Activated CD4-positive, alpha-beta T cell treated with anti-CD3 and anti-CD28 coated beads for 4 hours (primary cell): ENCODE results near the gene BPIFB2.
"Not testable (repeated sequence)": the region's sequence is repeated elsewhere in the genome, so short reads cannot be mapped to it uniquely, and the experiment has no call there.

Source experiments
- DNase-seq, 2 donors: peaks; one replicate each; pipeline ENCODE4 v3.0.0-alpha.2; 2020

The BPIFB2 gene

GRCh38 chr20:33042983-33043730, 35.7 kb downstream of the BPIFB2 start:
- DNase-seq = no peak

DNA sequence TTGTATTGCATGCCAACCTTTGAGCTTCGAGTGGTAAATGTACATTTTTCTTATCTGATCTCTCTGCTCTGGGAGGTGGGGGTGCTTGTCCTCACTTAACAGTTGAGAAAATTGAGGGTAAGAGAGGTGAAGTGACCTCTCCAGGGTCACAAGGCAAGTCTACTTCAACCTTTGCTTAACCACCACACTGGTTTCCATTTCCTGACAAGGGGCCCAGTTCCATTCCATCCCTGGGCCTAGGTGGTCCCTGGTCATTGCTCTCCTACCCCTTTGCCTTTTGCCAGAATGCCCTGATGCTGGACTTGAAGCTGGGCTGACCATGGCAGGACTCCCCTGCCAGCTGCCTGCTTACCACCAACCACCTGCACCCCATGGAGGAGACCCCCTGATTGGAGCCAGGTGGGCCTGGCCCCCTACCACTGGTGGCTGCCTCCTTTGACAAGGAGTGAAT, 36.3 kb downstream of the BPIFB2 start:
- DNase-seq = no peak

- not testable (repeated sequence) for DNase-seq
These were observed 37.7 kb downstream of the BPIFB2 start for GRCh38 chr20:33045129-33045721.

- no peak for DNase-seq
These were observed 38.9 kb downstream of the BPIFB2 start for GRCh38 chr20:33046412-33046811.

DNA sequence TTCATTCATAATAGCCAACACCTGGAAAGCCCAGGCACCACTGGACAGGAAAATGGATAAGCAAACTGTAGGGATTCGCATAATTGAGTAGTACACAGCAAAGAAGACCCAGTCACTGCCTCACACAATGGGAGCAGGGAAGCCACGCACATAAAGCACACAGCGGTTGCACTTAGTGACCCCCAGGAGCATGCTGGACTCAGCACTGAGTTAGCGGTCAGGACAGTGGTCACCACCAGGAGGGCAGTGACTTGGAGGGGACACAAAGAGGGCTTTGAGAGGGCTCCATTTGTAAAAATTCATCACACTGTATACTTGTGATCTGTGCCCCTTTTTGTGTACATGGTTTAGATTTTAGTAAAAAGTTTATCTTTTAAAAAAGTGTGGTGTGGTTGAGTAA, 43.8 kb downstream of the BPIFB2 start:
- no peak for DNase-seq

GRCh38 chr20:33053291-33054106, 46.0 kb downstream of the BPIFB2 start, which contains the start of gene BPIFB3:
TSS of gene BPIFB3 (plus strand) at chr20:33053903. CDS start at chr20:33055436, 1,533 bp downstream.
- DNase-seq = no peak

DNA sequence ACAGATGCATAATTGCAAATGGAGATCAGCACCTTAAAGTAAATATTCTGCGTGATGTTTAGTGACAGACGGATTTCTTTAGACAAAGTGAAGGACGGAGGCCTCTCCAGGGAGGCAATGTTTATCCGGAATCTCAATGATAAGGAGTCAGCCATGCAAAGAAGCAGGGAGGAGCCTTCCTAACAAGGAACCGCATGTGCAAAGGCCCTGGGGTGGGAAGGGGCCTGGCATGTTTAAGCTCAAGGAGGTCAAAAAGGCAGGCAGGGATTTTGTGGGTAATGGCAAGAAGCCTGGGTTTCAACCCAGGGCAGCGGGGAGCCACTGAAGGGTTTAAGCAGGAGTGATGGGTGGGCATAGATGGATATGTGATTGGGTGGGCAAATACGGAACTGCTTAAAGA, 46.9 kb downstream of the BPIFB2 start:
- no peak for DNase-seq

- no peak for DNase-seq
These were observed 47.3 kb downstream of the BPIFB2 start for GRCh38 chr20:33054791-33055190.

DNA sequence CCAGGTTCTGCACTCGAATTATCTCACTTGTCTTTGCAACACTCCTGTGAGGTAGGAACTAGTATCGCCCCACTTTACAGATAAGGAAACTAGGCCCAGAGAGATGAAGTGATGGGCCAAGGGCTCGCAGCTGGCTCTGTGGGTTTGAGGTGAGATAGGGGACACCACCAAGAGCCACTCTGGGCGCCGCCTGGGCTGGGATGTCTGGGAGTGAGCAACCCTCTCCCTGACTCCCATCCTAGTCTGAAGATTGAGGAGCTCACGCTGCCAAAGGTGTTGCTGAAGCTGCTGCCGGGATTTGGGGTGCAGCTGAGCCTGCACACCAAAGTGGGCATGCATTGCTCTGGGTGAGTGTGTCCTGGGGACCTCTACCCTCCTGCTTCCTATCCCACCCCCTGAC, 51.6 kb downstream of the BPIFB2 start:
- no peak for DNase-seq

DNA sequence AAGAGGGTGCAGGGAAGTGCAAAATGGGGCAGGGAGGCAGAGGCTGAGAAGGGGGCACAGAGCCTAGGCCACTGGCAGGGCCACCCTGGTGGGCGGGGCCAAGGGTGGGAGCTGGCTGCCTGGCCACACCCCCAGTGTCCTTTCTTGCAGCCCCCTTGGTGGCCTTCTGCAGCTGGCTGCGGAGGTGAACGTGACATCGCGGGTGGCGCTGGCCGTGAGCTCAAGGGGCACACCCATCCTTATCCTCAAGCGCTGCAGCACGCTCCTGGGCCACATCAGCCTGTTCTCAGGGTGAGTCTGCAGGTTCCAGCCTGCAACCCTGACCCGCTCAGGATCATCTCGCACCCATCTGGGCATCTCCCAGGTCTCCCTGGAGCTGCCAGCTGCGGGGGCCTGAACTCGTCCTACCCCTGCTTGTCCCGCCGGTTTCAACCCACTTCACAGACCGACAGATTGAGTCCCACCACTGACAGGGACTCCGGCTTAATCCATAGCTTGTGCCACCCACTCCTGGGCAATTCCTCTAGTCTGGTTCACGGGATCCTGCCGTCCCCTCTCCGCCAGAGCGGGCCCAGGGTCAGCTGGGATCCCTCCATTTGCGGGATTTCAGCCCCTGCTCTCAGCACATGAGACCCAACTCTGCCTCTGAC, 52.4 kb downstream of the BPIFB2 start:
- DNase-seq = no peak

GRCh38 chr20:33061658-33062028, 54.1 kb downstream of the BPIFB2 start:
- DNase-seq = no peak

DNA sequence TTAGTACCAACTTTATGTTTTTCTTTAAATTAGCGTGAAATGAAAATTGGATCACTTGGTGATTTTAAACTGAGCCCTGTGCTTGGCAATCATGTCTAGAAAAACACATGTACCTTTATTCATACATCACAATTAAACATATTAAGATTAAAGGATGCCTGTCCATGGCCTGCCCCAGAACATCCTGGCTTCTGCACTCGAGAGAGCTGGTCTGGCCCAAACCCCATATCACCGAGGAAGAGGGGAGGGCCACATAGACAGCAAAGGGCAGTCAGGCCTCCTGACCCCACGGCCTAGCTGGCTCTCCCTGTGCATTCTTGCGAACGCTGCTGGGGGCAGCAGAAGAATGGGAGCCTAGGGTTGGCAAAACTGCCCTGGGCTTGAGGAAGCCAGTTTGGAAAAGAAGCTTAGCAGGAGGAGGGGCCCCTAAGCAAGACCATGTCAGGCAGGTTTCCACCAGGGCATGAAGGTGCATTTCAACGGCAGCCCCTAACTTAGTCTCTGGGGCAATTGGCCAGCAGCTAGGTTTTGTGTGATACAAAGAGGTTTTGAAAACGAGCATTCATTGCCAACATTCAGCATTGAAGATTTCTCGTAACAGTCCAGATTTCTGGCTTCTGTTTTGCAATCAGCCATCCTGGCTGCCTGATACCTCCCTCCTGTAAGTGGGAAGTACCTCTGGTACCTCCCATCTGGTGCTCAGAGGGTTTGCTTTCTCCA, 54.8 kb downstream of the BPIFB2 start:
- DNase-seq = no peak

GRCh38 chr20:33062825-33063149, 55.3 kb downstream of the BPIFB2 start:
- DNase-seq = no peak

GRCh38 chr20:33063271-33063670, 55.8 kb downstream of the BPIFB2 start:
- no peak for DNase-seq

- no peak for DNase-seq
These were observed 57.2 kb downstream of the BPIFB2 start for GRCh38 chr20:33064572-33065287.

DNA sequence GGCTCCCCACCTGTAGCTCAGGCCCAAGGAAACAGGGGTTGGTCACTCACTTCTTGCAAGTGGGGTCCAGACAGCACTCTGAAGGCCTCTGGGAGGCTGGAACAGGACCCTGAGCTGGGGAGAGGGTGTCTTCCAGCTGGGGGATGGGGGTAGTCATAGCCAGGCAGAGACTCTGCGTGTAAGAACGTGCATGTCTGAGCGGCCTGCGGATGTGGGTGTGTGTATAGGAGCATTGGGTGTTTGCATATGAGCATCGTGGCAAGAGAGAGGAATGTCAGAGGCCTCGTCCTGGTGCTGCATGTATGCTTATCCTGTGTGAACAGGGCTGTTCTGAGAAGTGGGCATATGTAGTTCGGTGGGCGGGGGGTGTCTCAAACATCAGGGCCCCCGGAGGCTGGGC, 58.3 kb downstream of the BPIFB2 start:
- DNase-seq = no peak

DNA sequence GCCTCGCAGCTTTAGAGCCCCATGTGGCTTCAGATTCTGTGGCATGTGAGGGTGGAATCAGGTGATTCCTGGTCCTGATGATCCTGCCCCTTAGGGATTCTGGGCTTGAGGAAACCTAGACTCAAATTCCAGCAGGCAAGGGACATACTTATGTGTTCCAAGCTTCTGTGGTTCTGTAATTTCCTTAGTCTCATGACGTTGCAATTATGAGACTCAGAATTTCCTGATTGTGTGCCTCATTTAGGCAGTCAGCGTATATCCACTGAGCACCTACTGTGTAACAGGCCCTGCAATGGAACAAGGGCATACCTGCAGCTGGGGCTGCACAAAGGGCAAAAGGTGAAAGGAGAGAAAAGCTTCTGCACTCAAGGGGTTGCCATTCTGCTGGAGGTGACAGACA, 60.3 kb downstream of the BPIFB2 start:
- DNase-seq = no peak

DNA sequence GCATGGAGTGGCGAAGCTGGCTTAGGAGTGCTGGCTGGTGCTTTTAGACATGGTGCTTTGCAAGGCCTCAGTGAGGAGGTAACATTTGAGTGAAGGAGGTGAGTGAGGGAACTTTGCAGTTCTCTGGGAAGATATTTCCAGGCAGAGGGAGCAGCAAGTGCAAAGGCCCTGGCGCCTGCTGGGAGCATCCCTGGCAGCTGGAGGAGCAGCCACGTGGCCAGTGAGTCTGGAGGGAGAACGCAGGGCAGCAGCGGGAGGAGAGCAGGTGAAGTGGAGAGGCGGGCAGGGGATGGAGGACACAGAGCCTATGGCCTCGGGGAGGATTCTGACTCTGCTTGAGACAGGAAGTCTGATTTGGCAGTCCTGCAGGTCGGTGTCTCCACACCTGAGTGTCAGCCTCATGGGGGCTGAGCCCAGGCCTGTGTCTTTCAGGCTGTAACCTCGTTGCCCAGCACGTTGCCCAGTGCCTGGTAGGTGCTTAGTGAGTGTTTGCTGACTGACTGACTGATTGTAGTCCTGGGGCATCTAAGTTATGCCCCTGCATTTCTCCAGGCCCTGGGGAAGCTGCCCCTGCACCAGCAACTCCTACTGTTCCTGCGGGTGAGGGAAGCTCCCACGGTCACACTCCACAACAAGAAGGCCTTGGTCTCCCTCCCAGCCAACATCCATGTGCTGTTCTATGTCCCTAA, 60.9 kb downstream of the BPIFB2 start:
- DNase-seq = no peak

GRCh38 chr20:33069673-33070072, 62.2 kb downstream of the BPIFB2 start:
- no peak for DNase-seq

GRCh38 chr20:33070111-33071053, 62.9 kb downstream of the BPIFB2 start:
- no peak for DNase-seq
